ENCODE data around the gene AP4B1.

AP4B1 gene

GRCh38 chr1:113946112-113946511 lies 41.5 kb upstream of the AP4B1 start:
- H3K27me3 ChIP-seq (ENCODE audit: insufficient read depth, insufficient read length): no peaks in the 10 kb centered on the region
- H3K4me3 ChIP-seq (ENCODE audit: insufficient read length, low read depth): no peak overlapping the region
- no peaks in the 10 kb centered on the region for H3K9me3 ChIP-seq (ENCODE audit: insufficient read depth, low read length)
- no peaks in the 10 kb centered on the region for H3K4me1 ChIP-seq (ENCODE audit: insufficient read depth, insufficient read length)
- no peak for DNase-seq (ENCODE audit: low read depth, low spot score)
- peaks cover 36% of the 10 kb centered on the region for H3K36me3 ChIP-seq (ENCODE audit: insufficient read depth, insufficient read length, low read length)
- H3K9ac ChIP-seq (ENCODE audit: insufficient read length, low read depth): no peak overlapping the region
- TF ChIP-seq ZNF274 (IDR thresholded peaks at IDR 0.05; ENCODE audit: low read depth, low read length) (no peak), SUZ12 (IDR thresholded peaks at IDR 0.05; ENCODE audit: extremely low read depth, insufficient read depth, insufficient read length) (no peak), YY1 (IDR thresholded peaks at IDR 0.05; ENCODE audit: insufficient read depth, insufficient read length) (no peak)

GRCh38 chr1:113945329-113945728 lies 40.7 kb upstream of the AP4B1 start:
- Histone ChIP-seq H3K9me3 (ENCODE audit: insufficient read depth, low read length) (no peaks in the 10 kb centered on the region), H3K27me3 (ENCODE audit: insufficient read depth, insufficient read length) (no peaks in the 10 kb centered on the region), H3K36me3 (ENCODE audit: insufficient read depth, insufficient read length, low read length) (peaks cover 37% of the 10 kb centered on the region), H3K4me1 (ENCODE audit: insufficient read depth, insufficient read length) (no peaks in the 10 kb centered on the region), H3K9ac (ENCODE audit: insufficient read length, low read depth) (no peak overlapping the region), H3K4me3 (ENCODE audit: insufficient read length, low read depth) (no peak overlapping the region)
- no peak for DNase-seq (ENCODE audit: low read depth, low spot score)
- TF ChIP-seq SUZ12 (IDR thresholded peaks at IDR 0.05; ENCODE audit: extremely low read depth, insufficient read depth, insufficient read length) (no peak), ZNF274 (IDR thresholded peaks at IDR 0.05; ENCODE audit: low read depth, low read length) (no peak), YY1 (IDR thresholded peaks at IDR 0.05; ENCODE audit: insufficient read depth, insufficient read length) (no peak)

- no peak overlapping the region for H3K9ac ChIP-seq (ENCODE audit: insufficient read length, low read depth)
- DNase-seq (ENCODE audit: low read depth, low spot score): no peak
- TF ChIP-seq ZNF274 (IDR thresholded peaks at IDR 0.05; ENCODE audit: low read depth, low read length): no peak
- TF ChIP-seq SUZ12 (IDR thresholded peaks at IDR 0.05; ENCODE audit: extremely low read depth, insufficient read depth, insufficient read length): no peak
- TF ChIP-seq YY1 (IDR thresholded peaks at IDR 0.05; ENCODE audit: insufficient read depth, insufficient read length): no peak
- H3K4me1 ChIP-seq (ENCODE audit: insufficient read depth, insufficient read length): no peaks in the 10 kb centered on the region
- no peaks in the 10 kb centered on the region for H3K27me3 ChIP-seq (ENCODE audit: insufficient read depth, insufficient read length)
- no peaks in the 10 kb centered on the region for H3K9me3 ChIP-seq (ENCODE audit: insufficient read depth, low read length)
- H3K36me3 ChIP-seq (ENCODE audit: insufficient read depth, insufficient read length, low read length): peaks cover 41% of the 10 kb centered on the region
- no peak overlapping the region for H3K4me3 ChIP-seq (ENCODE audit: insufficient read length, low read depth)
Observed at GRCh38 chr1:113943028-113943811, 38.6 kb upstream of the AP4B1 start.

GRCh38 chr1:113942527-113942926 lies 37.9 kb upstream of the AP4B1 start:
- no peaks in the 10 kb centered on the region for H3K27me3 ChIP-seq (ENCODE audit: insufficient read depth, insufficient read length)
- no peak overlapping the region for H3K9ac ChIP-seq (ENCODE audit: insufficient read length, low read depth)
- H3K4me3 ChIP-seq (ENCODE audit: insufficient read length, low read depth): no peak overlapping the region
- no peaks in the 10 kb centered on the region for H3K4me1 ChIP-seq (ENCODE audit: insufficient read depth, insufficient read length)
- TF ChIP-seq ZNF274 (IDR thresholded peaks at IDR 0.05; ENCODE audit: low read depth, low read length) (no peak), YY1 (IDR thresholded peaks at IDR 0.05; ENCODE audit: insufficient read depth, insufficient read length) (no peak), SUZ12 (IDR thresholded peaks at IDR 0.05; ENCODE audit: extremely low read depth, insufficient read depth, insufficient read length) (no peak)
- H3K36me3 ChIP-seq (ENCODE audit: insufficient read depth, insufficient read length, low read length): peaks cover 41% of the 10 kb centered on the region
- DNase-seq (ENCODE audit: low read depth, low spot score): no peak
- H3K9me3 ChIP-seq (ENCODE audit: insufficient read depth, low read length): no peaks in the 10 kb centered on the region

DNA sequence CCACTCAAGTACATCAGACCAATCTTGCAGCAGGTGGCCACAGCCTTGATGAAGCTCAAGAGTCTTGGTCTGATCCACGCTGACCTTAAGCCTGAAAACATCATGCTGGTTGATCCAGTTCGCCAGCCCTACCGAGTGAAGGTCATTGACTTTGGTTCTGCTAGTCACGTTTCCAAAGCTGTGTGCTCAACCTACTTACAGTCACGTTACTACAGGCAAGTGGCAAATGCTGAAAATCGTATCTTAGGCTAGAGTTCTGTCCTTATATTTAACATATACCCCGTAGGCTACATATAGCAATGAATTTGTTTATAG lies 36.6 kb upstream of the AP4B1 start:
- H3K27me3 ChIP-seq (ENCODE audit: insufficient read depth, insufficient read length): no peaks in the 10 kb centered on the region
- H3K4me1 ChIP-seq (ENCODE audit: insufficient read depth, insufficient read length): no peaks in the 10 kb centered on the region
- peaks cover 41% of the 10 kb centered on the region for H3K36me3 ChIP-seq (ENCODE audit: insufficient read depth, insufficient read length, low read length)
- DNase-seq (ENCODE audit: low read depth, low spot score): no peak
- no peaks in the 10 kb centered on the region for H3K9me3 ChIP-seq (ENCODE audit: insufficient read depth, low read length)
- no peak overlapping the region for H3K9ac ChIP-seq (ENCODE audit: insufficient read length, low read depth)
- no peak overlapping the region for H3K4me3 ChIP-seq (ENCODE audit: insufficient read length, low read depth)
- TF ChIP-seq SUZ12 (IDR thresholded peaks at IDR 0.05; ENCODE audit: extremely low read depth, insufficient read depth, insufficient read length) (no peak), YY1 (IDR thresholded peaks at IDR 0.05; ENCODE audit: insufficient read depth, insufficient read length) (no peak)

DNA sequence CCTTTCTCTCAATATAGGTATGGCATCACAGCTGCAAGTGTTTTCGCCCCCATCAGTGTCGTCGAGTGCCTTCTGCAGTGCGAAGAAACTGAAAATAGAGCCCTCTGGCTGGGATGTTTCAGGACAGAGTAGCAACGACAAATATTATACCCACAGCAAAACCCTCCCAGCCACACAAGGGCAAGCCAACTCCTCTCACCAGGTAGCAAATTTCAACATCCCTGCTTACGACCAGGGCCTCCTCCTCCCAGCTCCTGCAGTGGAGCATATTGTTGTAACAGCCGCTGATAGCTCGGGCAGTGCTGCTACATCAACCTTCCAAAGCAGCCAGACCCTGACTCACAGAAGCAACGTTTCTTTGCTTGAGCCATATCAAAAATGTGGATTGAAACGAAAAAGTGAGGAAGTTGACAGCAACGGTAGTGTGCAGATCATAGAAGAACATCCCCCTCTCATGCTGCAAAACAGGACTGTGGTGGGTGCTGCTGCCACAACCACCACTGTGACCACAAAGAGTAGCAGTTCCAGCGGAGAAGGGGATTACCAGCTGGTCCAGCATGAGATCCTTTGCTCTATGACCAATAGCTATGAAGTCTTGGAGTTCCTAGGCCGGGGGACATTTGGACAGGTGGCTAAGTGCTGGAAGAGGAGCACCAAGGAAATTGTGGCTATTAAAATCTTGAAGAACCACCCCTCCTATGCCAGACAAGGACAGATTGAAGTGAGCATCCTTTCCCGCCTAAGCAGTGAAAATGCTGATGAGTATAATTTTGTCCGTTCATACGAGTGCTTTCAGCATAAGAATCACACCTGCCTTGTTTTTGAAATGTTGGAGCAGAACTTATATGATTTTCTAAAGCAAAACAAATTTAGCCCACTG lies 36.0 kb upstream of the AP4B1 start:
- TF ChIP-seq SUZ12 (IDR thresholded peaks at IDR 0.05; ENCODE audit: extremely low read depth, insufficient read depth, insufficient read length): no peak
- TF ChIP-seq ZNF274 (IDR thresholded peaks at IDR 0.05; ENCODE audit: low read depth, low read length): no peak
- TF ChIP-seq YY1 (IDR thresholded peaks at IDR 0.05; ENCODE audit: insufficient read depth, insufficient read length): no peak
- Histone ChIP-seq H3K36me3 (ENCODE audit: insufficient read depth, insufficient read length, low read length) (peaks cover 41% of the 10 kb centered on the region), H3K9ac (ENCODE audit: insufficient read length, low read depth) (no peak overlapping the region), H3K4me3 (ENCODE audit: insufficient read length, low read depth) (no peak overlapping the region), H3K4me1 (ENCODE audit: insufficient read depth, insufficient read length) (no peaks in the 10 kb centered on the region), H3K9me3 (ENCODE audit: insufficient read depth, low read length) (no peaks in the 10 kb centered on the region), H3K27me3 (ENCODE audit: insufficient read depth, insufficient read length) (no peaks in the 10 kb centered on the region)
- no peak for DNase-seq (ENCODE audit: low read depth, low spot score)

- H3K9ac ChIP-seq (ENCODE audit: insufficient read length, low read depth): no peak overlapping the region
- H3K27me3 ChIP-seq (ENCODE audit: insufficient read depth, insufficient read length): no peaks in the 10 kb centered on the region
- no peak for DNase-seq (ENCODE audit: low read depth, low spot score)
- peaks cover 30% of the 10 kb centered on the region for H3K36me3 ChIP-seq (ENCODE audit: insufficient read depth, insufficient read length, low read length)
- no peaks in the 10 kb centered on the region for H3K9me3 ChIP-seq (ENCODE audit: insufficient read depth, low read length)
- TF ChIP-seq ZNF274 (IDR thresholded peaks at IDR 0.05; ENCODE audit: low read depth, low read length): no peak
- TF ChIP-seq SUZ12 (IDR thresholded peaks at IDR 0.05; ENCODE audit: extremely low read depth, insufficient read depth, insufficient read length): no peak
- TF ChIP-seq YY1 (IDR thresholded peaks at IDR 0.05; ENCODE audit: insufficient read depth, insufficient read length): no peak
- no peaks in the 10 kb centered on the region for H3K4me1 ChIP-seq (ENCODE audit: insufficient read depth, insufficient read length)
- H3K4me3 ChIP-seq (ENCODE audit: insufficient read length, low read depth): no peak overlapping the region
Observed at GRCh38 chr1:113938192-113938591, 33.6 kb upstream of the AP4B1 start.
